HG03442 (cell line): ENCODE measurements around the gene MATN1.

Experiments used
- ATAC-seq: cut with Tn5 transposase; IDR thresholded peaks from one replicate; pipeline ENCODE4 v1.9.1; 2021; ENCODE audit warnings: mild to moderate bottlenecking, moderate library complexity; ENCODE audit not compliant: unreplicated experiment

Gene MATN1

DNA sequence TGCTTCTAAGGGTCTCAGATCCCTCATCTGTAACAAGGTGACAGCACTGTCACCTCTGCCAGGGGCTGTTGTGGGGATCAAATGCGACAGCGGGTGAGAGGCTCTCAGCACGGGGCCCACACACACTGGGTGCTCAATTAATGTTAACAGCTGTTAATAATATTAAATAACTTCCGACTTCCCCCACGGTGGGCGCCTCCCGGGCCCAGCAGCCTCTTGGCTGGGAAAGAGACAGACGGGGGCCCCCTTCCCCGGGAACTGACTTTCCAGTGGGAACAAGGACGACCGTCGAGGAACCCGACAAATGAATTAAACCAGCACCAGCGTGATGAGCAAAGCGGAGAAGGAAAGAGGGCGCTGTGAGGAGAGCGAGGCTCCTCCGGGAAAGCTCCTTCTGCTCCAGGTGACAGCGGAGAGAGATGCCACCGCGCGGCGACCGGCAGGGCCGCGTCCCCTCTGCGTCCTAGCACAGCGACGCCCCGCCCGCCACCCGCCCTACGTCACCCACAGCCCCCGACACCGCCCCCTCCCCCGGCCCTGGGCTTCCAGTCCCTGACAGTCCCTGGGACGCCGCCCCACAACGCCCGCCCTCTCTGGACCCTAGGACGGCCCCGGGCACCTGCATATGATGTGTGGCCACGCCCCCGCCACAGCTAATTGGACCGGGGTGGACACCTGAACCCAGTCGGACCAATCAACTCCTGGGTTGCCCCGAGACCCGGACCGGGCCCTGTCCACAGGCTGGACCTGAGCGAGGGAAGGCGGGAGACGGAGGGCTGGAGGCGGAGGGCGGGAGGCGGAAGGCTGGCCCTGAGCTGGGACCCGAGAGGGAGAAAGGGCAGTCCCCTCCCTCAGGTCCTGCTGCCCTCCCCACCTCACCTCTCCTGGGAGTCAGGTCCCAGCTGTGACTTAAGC lies 38.2 kb downstream of the MATN1 start:
- ATAC-seq: no peak

- no peak for ATAC-seq
Measured at GRCh38 chr1:30684259-30684658, 39.1 kb downstream of the MATN1 start.

- no peak for ATAC-seq
Measured at GRCh38 chr1:30683699-30684098, 39.7 kb downstream of the MATN1 start.

DNA sequence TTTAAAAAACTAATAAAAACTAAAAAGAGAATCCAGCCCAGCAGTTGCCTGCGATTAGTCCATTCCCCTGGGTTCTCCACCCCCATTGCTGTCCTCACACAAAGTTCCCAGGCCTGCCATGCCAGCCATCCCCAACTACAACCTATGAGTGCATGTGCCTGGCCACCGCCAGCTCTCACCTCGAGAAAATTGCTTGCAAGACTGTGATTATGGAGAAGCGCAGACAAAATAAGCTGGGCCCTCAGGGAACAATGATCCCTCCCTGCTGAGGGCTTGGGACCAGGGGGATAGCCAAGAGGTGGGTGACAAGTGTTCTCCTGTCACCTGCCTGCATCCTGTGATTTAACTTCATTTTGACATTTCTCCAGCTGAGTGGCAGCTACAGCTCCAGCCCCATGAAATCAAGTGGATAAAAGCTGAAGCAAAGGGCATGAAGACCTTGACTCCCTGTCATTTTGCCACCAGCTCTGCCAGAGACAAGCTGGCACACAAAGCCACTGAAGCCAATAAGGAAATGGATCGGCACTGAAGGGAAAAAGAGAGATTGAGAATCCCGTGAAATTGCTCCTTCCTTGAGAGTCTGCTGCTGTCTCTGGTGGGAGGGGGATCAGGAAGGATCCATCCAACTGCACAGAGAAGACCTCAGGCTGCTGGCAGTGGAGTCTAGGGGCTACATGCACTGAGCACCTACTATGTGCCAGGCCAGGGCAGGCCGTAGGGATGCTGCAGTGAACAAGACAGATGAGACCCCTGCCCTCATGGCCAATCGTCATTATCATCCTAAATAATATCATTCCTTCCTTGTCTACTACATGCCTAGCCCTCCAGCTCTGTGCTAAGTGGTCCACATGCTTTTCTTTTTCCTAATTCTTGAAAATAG lies 40.7 kb downstream of the MATN1 start:
- ATAC-seq: no peak

DNA sequence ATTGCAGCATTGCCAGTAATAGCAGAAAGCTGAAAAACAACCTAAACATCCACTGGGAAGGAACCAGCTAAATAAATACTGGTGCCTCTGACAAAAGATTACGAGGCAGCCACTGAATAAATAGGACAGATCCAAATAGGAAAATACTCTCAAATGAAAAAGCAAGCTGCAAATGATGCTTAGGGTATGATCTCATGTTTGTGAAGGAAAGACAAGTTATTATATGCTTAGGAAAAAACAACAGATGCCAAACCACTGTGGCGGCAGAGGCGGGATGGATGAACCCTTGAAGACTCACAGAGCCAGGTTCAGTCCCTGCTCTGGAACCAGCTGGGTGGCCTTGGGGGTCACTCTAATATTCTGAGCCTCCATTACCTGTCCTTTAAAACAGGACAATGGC lies 41.6 kb downstream of the MATN1 start:
- no peak for ATAC-seq

- ATAC-seq: no peak
Measured at GRCh38 chr1:30680879-30681278, 42.5 kb downstream of the MATN1 start.

GRCh38 chr1:30680429-30680828 lies 43.0 kb downstream of the MATN1 start:
- ATAC-seq: no peak

GRCh38 chr1:30679976-30680305 lies 43.4 kb downstream of the MATN1 start:
- no peak for ATAC-seq

DNA sequence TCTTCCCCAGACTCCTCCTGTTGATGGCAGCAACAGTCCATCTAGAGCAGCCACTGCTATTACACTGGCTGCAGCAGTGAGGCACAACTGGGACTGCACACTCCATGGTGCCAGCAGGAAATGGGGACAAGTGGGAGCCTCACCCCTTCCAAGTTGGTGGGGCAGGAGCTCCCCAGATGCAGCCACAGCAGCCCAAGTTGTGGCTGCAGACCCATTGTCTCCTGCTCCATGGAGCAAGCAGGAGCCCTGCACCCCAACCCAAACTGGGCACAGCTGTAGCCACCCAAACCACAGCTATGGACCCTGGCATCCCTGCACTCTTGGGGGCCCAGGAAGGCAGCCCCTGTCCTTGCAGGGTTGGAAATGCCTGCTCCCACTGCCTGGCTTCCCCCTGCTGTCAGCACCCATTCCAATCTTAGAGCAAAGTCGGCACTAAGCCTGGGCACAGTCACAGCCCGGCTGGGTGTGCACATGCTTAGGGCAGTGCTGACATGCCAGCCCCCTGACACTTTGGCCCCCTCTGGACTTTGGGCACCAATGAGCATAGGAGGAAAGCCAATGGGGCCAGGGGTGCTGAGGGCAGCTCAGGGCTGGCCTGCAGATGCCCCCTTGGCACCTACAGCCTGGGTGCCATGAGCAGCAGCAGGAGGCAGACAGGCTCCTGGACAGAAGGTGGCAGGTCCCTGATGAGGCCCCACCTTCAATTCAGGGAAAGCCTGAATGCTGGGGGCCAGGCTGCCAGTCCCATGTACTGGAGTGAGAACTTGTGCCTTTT lies 44.0 kb downstream of the MATN1 start:
- ATAC-seq: no peak

DNA sequence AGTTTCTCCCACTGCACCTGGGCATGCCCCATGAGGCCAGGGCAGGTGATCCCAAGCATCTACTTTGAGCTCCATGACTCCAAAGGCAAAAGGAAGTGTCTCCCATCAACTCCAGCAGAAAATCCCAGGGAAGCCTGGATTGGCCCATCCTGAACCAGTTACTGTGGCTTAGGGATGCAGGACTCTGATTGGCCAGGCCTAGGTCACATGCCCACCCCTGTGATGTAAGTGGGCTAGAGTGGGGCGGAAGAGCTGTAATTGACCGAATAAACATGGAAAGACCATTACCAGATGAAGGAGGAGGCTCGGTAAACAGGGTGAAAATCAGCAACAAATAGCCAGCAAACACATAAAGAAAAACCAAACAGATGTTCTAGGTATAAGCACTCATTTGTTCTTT lies 45.2 kb downstream of the MATN1 start:
- no peak for ATAC-seq

- ATAC-seq: no peak
Measured at GRCh38 chr1:30677471-30677870, 45.9 kb downstream of the MATN1 start.

DNA sequence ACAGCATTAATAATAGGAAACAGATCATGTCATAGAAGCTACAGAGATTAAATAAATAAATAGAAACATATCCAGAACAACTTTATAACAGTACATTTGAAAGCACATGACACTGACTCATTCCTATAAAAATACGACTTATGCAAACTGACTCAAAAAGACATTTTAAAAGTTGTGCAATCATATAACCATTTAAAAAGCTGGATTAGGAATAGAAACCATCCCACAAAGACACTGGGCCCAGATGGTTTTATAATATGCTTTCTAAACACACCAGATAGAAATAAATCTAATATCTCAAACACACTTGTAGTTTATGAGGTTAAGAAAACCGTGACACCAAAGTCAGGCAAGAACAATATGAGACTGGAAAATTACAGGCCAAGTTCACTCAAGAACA lies 47.6 kb downstream of the MATN1 start:
- no peak for ATAC-seq

DNA sequence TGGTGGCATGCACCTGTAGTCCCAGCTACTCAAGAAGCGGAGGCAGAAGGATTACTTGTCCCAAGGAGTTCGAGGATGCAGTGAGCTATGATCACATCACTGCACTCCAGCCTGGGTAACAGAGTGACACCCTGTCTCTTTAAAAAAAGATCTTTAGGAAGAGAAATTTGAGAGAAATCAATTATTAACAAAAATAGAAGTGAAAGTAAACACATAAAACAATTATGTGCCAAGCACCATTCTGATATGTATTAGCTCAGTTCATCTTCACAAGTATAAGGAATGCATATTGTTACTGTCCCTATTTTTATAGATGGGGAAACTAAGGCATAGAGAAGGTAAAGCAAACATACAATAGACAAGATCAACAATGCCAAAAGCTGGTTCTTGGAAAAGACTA lies 48.1 kb downstream of the MATN1 start:
- ATAC-seq: no peak

GRCh38 chr1:30673395-30673794 lies 50.0 kb downstream of the MATN1 start:
- ATAC-seq: no peak

DNA sequence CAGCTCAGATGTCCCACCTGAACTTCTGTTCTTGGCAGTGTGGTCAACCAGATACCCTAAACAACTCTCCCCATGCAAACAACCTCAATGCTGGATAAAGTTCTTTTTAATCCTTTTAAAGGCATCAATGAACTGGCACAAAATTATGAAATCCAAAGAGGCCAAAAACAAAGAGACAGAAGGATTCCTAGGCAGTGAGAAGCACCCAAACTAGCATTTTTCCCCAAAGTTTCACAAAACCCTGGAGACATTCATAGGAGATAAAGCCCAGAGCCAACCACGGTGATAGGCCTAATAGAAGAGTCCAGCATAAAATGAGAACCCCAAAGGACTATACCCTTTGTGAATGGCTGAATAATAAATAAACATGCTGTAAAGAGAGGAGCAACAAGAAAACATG lies 50.7 kb downstream of the MATN1 start:
- ATAC-seq: no peak

DNA sequence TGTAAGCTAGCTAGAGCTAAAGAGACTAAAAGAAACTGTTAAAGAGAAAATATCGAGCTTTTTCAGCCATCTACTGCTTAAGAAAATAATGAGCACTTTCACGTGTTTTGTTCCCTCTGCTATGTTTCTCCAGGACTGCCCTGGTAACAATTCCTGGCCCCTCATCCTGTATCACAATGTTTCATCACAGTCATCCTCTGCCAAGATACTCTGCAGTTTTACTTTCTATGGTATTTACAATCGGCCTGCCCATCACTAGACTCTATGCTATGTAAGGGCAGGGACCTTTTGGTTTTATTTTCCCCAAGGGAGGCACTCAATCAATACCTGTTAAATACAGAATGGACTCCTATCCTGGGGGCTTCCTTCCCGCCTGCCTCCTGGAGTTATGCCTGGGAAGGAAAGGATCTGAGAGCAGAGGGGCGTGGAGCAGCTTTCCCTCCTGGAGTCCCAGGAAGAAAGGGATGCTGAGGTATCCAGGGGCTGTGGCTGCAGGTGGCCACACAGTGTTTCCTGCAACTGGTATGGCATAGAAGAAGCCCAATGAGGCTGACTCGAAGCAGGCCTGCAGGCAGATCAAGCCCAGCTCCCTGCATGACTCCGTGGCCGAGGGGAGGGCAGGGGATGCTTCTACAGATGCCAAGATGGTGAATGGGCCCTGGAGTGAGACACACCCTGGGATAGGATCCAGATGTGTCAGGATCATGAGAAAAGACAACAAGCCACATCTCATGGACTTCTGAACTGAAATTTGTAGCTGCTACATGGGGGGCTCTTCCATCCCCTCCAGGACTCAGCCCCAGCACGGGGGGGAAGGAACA lies 52.9 kb downstream of the MATN1 start:
- no peak for ATAC-seq

DNA sequence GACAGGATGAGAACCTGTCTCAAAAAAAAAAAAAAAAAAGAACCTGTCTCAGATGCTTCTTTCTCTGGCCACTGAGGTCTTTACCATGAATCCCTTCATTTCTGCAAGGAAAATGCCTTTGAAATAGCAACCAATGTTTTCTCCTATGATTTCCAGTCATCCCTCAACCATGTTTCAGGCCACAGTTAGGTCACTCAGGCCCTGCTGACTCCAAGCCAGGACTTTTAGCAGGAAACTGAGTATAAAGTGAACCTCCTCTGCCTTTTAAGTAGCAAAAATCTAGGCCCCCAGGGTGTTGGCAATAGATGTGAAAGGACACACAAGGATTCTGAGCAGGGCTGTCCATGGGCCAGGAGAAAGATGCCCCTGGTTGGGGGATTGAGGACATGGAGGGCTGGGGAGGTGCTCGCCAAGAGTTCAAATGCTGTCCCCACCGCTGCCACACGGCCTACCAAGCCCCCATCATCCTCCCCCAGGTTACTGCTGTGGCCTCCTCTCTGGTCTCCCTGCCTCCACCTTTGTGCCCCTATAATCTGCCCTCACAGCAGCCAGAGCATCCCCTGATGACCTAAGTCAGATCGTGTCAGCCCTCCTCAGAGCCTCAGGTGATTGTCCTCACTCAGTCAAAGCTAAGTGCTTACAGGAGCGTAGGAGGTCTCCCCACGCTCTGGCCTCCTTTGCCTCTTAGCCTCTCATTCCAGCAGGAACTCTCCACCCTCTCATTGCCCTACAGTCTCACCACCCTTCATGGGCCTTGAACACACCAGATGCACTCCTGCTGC lies 54.6 kb downstream of the MATN1 start:
- ATAC-seq: no peak

DNA sequence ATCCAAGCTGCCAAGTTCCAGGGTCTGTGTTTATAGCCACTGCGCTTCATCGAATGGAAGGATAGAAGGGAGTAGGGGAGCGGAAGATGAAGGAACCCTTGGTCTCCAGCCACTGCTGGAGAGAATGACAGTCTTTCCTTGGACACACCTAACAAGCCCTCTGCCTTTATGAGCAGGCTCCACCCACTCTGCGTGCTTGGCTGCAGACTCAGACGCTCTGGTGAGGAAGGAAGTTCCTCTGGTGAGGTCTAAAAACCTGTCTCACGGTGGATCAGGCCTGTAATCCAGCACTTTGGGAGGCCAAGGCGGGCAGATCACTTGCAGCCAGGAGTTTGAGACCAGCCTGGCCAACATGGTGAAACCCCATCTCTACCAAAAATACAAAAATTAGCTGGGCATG lies 55.4 kb downstream of the MATN1 start:
- ATAC-seq: no peak

DNA sequence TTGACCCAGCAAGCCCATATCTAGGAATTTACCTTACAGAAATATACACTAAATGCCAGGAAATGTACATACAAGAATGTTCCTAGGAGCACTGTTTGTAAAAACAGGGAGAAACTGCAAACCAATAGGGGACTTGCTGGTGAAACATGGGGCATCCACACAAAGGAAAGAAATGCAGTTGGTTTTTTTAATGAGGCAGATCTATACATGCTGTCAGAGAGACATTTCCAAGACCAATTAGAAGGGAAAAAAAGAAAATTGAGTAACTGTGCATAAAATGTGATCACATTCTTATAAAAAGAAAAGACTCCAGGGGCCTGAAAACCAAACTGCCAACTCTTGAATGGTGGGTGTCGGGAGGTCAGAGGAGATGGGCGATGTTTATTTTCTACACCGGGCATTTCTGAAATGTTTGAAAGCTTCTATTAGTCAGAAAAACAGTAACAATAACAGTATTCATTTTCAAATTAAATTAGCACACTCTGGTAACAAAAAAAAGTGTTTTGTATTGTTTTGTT lies 56.6 kb downstream of the MATN1 start:
- no peak for ATAC-seq
